ENCODE measurements around the gene ZNF385C.
A peak's percentile ranks its signal among the peaks of the same experiment; 100 is the strongest.

Gene ZNF385C

DNA sequence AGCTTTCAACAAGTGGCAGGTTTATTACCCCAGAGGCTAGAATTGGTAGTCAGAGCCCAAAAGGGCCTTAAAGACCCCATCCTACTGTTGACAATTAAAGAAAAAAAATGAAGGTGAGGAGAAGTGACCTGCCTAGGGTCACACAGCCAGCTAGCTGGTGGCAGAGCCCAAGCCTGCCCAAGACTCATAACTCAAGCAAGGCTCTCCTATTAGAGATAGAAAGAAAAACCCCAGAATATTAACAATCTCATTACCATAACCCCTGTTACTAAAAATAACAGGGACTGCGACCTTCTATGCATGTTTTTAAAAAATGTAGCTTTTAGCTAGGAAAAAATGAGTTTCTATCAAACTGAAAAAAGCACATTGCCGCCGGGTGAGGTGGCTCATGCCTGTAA, 38.4 kb upstream of the ZNF385C start:
- DNase-seq (ENCODE audit: low read depth) = no peak
- no peak overlapping the region for H3K4me3 ChIP-seq (ENCODE audit: control insufficient read depth, low read depth, low read length)
- TF ChIP-seq, protein P1, sequence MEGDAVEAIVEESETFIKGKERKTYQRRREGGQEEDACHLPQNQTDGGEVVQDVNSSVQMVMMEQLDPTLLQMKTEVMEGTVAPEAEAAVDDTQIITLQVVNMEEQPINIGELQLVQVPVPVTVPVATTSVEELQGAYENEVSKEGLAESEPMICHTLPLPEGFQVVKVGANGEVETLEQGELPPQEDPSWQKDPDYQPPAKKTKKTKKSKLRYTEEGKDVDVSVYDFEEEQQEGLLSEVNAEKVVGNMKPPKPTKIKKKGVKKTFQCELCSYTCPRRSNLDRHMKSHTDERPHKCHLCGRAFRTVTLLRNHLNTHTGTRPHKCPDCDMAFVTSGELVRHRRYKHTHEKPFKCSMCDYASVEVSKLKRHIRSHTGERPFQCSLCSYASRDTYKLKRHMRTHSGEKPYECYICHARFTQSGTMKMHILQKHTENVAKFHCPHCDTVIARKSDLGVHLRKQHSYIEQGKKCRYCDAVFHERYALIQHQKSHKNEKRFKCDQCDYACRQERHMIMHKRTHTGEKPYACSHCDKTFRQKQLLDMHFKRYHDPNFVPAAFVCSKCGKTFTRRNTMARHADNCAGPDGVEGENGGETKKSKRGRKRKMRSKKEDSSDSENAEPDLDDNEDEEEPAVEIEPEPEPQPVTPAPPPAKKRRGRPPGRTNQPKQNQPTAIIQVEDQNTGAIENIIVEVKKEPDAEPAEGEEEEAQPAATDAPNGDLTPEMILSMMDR (conservative IDR thresholded peaks at IDR 0.05; ENCODE audit: control insufficient read depth, insufficient read depth, low read depth, low read length) = no peak

DNA sequence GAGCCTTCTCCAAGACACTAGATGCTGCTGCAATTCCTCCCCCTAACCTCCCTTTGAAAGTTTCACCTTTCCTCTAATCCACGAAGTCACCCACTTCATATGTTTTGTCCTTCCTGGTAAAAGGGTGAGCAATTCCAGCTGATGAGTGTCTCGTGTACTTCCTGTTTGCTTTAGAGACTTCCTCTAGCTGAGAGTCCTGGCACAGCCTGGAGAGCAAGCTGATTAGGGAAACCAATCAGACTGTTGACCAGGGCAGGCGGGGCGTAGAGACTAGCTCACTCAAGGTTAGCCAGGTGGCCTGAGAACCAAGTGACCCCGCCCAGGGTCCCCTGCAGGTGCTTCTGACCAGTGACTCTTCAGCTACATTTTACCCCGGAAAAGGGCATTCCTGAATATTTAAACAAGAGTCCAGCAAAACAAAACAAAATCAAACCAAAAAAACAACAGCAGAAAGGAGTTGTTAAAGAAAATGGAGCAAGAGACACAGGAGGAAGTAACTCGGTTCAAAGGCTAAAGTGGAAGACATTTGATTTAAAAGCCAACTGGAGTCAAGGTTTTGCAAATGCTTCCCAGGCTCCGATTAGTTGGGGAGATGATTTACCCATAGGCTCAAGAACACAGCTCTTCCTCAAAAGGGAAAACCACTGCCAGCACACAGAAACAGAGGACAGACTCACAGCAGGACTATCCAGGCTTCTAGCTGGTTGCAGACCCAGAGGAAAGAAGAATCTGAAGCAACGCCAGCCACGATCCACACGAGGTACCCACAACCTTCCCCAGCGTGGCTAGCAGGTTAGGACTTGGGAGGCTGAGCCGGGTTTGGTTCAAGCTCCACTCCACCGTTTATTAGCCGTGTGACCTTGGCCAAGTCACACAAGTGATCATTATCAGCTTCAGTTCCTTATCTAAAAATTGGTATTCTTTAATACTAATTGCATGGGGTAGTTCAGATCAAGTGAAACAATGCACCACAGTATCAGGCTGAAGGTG, 37.7 kb upstream of the ZNF385C start:
- TF ChIP-seq, protein P1 (conservative IDR thresholded peaks at IDR 0.05; ENCODE audit: control insufficient read depth, insufficient read depth, low read depth, low read length) = no peak
- peak; percentile 73 for DNase-seq (ENCODE audit: low read depth)
- H3K4me3 ChIP-seq (ENCODE audit: control insufficient read depth, low read depth, low read length) = no peak overlapping the region

DNA sequence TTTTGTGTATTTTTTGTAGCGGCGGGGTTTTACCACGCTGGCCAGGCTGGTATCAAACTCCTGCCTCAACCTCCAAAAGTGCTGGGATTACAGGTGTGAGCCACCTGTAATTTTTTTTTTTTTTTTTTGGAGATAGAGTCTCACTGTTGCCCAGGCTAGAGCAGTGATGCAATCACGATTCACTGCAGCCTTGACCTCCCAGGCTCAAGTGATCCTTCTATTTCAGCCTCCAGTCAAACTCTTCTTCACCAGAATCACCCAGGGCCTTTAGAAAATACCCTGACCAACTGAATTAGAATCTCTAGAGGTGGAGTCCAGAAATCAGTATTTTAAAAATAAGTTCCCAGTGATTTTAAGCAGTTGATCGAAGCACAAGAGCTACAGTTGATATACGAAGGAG, 36.9 kb upstream of the ZNF385C start:
- DNase-seq (ENCODE audit: low read depth) = no peak
- H3K4me3 ChIP-seq (ENCODE audit: control insufficient read depth, low read depth, low read length) = no peak overlapping the region
- TF ChIP-seq, protein P1 (conservative IDR thresholded peaks at IDR 0.05; ENCODE audit: control insufficient read depth, insufficient read depth, low read depth, low read length) = no peak

DNA sequence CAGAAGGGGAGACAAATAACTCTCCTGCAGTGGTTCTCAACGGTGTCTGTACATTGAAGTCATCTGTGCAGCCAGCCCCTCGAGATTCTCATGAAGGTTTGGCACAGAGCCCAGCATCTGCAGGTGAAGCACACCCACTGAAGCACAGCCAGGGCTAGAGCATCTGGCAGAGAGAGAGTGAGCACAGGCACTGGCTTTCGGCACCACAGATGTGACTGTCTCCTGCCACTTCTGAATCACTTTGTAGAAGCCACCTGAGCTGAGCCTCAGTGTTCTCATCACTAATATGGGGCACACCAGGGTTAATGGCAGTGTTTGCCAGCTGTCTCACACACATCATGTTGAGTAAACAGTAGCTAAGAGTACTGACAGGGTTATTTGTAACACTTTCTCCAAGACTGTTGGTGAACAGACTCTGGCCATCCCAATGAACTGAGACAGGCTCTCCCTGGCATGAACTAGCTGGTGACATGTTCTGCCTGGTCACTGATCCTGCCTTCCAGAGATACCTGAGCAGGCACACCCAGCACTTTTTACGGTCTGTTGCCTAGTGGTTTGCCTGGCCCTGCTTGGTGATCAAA, 35.3 kb upstream of the ZNF385C start:
- DNase-seq (ENCODE audit: low read depth) = no peak
- TF ChIP-seq, protein P1 (conservative IDR thresholded peaks at IDR 0.05; ENCODE audit: control insufficient read depth, insufficient read depth, low read depth, low read length) = no peak
- no peak overlapping the region for H3K4me3 ChIP-seq (ENCODE audit: control insufficient read depth, low read depth, low read length)

DNA sequence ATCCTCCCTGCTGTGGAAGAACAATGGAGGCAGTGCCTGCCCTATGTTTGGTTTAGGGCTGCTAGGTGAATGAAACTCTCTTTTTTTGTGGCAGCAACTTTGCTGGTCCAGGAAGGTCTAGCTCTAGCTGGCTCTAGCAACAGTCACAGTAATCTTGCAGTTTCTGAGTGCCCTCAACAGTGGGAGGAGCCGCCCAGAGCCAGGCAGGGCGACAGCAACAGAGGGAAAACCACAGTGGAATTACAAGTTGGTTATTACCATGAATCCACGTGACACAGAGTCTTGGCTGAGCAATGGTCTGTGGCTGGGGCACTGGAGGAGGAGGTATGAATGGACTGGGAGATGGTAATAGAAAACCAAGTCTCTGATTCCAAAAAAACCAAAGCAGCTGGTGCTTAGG, 34.7 kb upstream of the ZNF385C start:
- TF ChIP-seq, protein P1 (conservative IDR thresholded peaks at IDR 0.05; ENCODE audit: control insufficient read depth, insufficient read depth, low read depth, low read length) = no peak
- DNase-seq (ENCODE audit: low read depth) = peak; percentile 73
- H3K4me3 ChIP-seq (ENCODE audit: control insufficient read depth, low read depth, low read length) = no peak overlapping the region

DNA sequence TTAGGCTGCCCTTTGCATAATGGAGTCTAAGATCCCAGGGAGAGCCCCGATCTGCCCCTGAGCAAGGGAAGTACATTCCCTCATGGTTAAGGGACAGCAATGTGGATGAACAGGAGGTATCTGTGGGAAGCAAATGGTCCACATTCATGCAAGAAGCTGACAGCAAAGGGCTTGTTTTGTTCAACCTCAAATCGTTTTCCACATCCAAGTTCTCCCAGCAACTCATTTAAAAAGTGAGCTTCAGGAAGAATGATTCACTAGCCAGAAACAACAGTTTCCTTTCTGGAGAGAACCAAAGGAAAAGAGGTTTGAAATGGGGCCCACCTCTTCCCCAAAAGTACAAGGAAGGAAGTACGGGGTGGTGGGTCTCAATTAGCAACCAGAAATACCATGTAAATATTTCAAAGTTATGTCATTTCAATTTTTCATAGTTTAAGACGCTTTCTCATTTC, 33.7 kb upstream of the ZNF385C start:
- TF ChIP-seq, protein P1 (conservative IDR thresholded peaks at IDR 0.05; ENCODE audit: control insufficient read depth, insufficient read depth, low read depth, low read length) = no peak
- H3K4me3 ChIP-seq (ENCODE audit: control insufficient read depth, low read depth, low read length) = no peak overlapping the region
- no peak for DNase-seq (ENCODE audit: low read depth)

Measured in fibroblast of mammary gland (primary cell).